HEK293T (cell line): ENCODE data around the gene LY9.

Experiments used
- CTCF ChIA-PET: fragments of 350-600 bp; formaldehyde crosslinking; extraction: SDS; loops from one replicate; lab custom pipeline; 2021; ENCODE audit warnings: antibody characterized with exemption, inconsistent platforms; lab: Yijun Ruan, JAX
- POLR2A ChIA-PET: fragments of 350-600 bp; formaldehyde crosslinking; extraction: SDS; loops from one replicate; lab custom pipeline; 2020; ENCODE audit warnings: antibody characterized with exemption, inconsistent platforms; lab: Yijun Ruan, JAX
- DNase-seq: peaks from one replicate; pipeline ENCODE4 v3.0.0; 2012; ENCODE audit warnings: mixed read lengths; ENCODE audit errors: extremely low spot score
- ARNT ChIP-seq: fragments of 450-650 bp; IDR thresholded peaks from 2 replicates; pipeline ENCODE4 v1.6.1; 2017; ENCODE audit warnings: mild to moderate bottlenecking
- BHLHE40 ChIP-seq: fragments of 450-650 bp; IDR thresholded peaks from 2 replicates; pipeline ENCODE4 v1.6.1; 2016; ENCODE audit warnings: mild to moderate bottlenecking, moderate library complexity, borderline replicate concordance
- CTBP1 ChIP-seq: fragments of 450-650 bp; IDR thresholded peaks from 2 replicates; pipeline ENCODE4 v1.6.1; 2016; ENCODE audit warnings: borderline replicate concordance
- ELF4 ChIP-seq: fragments of 450-650 bp; IDR thresholded peaks from 2 replicates; pipeline ENCODE4 v1.6.1; 2017; ENCODE audit warnings: antibody characterized with exemption
- FOXA1 ChIP-seq: fragments of 450-650 bp; IDR thresholded peaks from 2 replicates; pipeline ENCODE4 v1.6.1; 2016; ENCODE audit warnings: mild to moderate bottlenecking
- FOXK2 ChIP-seq: fragments of 450-650 bp; IDR thresholded peaks from 2 replicates; pipeline ENCODE4 v1.6.1; 2016; ENCODE audit warnings: mild to moderate bottlenecking
- FOXM1 ChIP-seq: fragments of 450-650 bp; IDR thresholded peaks from 2 replicates; pipeline ENCODE4 v1.6.1; 2017; ENCODE audit warnings: mild to moderate bottlenecking, borderline replicate concordance
- HDGF ChIP-seq: fragments of 450-650 bp; IDR thresholded peaks from 2 replicates; pipeline ENCODE4 v1.6.1; 2017; ENCODE audit warnings: antibody characterized with exemption, borderline replicate concordance
- L3MBTL2 ChIP-seq: fragments of 450-650 bp; conservative IDR thresholded peaks from 2 replicates; pipeline ENCODE4 v1.6.1; 2016; ENCODE audit warnings: mild to moderate bottlenecking
- LEF1 ChIP-seq: fragments of 450-650 bp; IDR thresholded peaks from 2 replicates; pipeline ENCODE4 v1.6.1; 2017; ENCODE audit warnings: mild to moderate bottlenecking, borderline replicate concordance
- NFRKB ChIP-seq: fragments of 450-650 bp; IDR thresholded peaks from 2 replicates; pipeline ENCODE4 v1.6.1; 2016; ENCODE audit warnings: mild to moderate bottlenecking, moderate library complexity
- SP1 ChIP-seq: fragments of 450-650 bp; IDR thresholded peaks from 2 replicates; pipeline ENCODE4 v1.6.1; 2017
- SUZ12 ChIP-seq: fragments of 450-650 bp; IDR thresholded peaks from 2 replicates; pipeline ENCODE4 v1.6.1; 2016; ENCODE audit warnings: mild to moderate bottlenecking
- TARDBP ChIP-seq: fragments of 450-650 bp; IDR thresholded peaks from 2 replicates; pipeline ENCODE4 v1.6.1; 2016
- ZNF384 ChIP-seq: fragments of 450-650 bp; IDR thresholded peaks from 2 replicates; pipeline ENCODE4 v1.6.1; 2016
- TF ChIP-seq, protein P1 (sequence below): fragments of 450-650 bp; IDR thresholded peaks from 2 replicates; pipeline ENCODE4 v1.6.1; 2016

Gene LY9

DNA sequence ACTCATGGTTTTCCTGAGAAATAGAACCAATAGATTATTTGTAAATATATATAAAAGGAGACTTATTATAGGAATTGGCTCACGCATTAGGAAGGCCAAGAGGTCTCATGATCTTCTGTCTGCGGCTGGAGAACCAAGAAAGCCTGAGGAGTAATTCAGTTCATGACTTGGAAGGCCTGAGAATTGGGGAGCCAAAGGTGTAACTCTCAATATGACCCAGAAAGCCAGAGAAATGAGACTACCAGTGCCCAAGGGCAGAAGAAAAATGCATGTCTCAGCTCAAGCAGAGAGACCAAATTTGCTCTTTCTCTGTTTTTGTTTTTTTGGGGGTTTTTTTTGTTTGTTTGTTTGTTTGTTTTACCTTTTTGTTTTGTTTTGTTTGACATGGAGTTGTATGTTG is 37.5 kb upstream of the LY9 start:
- ChIA-PET POLR2A (no interaction called here), CTCF (no interaction called here)
- DNase-seq: no peak
- TF ChIP-seq ZNF384 (no peak), ELF4 (no peak), FOXK2 (no peak), BHLHE40 (no peak), L3MBTL2 (no peak), CTBP1 (no peak), HDGF (no peak), TARDBP (no peak), NFRKB (no peak), FOXM1 (no peak), SP1 (no peak)
- TF ChIP-seq, protein P1, sequence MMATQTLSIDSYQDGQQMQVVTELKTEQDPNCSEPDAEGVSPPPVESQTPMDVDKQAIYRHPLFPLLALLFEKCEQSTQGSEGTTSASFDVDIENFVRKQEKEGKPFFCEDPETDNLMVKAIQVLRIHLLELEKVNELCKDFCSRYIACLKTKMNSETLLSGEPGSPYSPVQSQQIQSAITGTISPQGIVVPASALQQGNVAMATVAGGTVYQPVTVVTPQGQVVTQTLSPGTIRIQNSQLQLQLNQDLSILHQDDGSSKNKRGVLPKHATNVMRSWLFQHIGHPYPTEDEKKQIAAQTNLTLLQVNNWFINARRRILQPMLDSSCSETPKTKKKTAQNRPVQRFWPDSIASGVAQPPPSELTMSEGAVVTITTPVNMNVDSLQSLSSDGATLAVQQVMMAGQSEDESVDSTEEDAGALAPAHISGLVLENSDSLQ: no peak

GRCh38 chr1:160759740-160760139 is 36.2 kb upstream of the LY9 start:
- ChIA-PET CTCF (no interaction called here), POLR2A (interaction anchor here (0.8 kb wide), 1 partner anchor 15 kb away, joined by 3 read pairs; no protein-coding TSS in a partner anchor)
- no peak for TF ChIP-seq ELF4
- TF ChIP-seq NFRKB: no peak
- TF ChIP-seq, protein P1: no peak
- no peak for TF ChIP-seq HDGF
- TF ChIP-seq L3MBTL2: no peak
- no peak for TF ChIP-seq SUZ12
- TF ChIP-seq FOXA1: no peak
- no peak for TF ChIP-seq FOXK2
- no peak for TF ChIP-seq ZNF384
- no peak for TF ChIP-seq BHLHE40
- TF ChIP-seq CTBP1: no peak
- no peak for TF ChIP-seq ARNT
- DNase-seq: no peak

DNA sequence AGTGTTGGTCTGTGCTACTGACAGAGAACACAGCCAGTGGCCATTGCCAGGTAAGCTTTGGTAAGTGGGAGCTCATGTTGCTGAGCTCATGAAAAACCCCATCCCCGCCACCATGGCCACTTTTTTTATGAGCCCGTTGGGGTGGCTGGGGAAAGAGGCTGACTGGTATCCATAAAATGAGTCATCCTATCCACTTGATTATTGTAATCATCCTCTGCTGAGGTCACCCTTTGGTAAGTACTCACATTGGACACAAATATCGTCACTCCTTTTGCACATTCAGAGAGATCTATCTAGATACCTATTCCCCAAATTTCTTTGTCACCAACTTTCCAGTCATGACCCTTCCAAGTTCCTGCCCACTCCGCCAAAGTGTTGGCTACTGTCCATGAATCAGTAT is 34.9 kb upstream of the LY9 start:
- ChIA-PET POLR2A (no interaction called here), CTCF (no interaction called here)
- no peak for DNase-seq
- TF ChIP-seq SUZ12 (no peak), ARNT (no peak), BHLHE40 (no peak), HDGF (no peak), SP1 (no peak), TARDBP (no peak), CTBP1 (no peak), ZNF384 (no peak)
- TF ChIP-seq, protein P1: no peak

DNA sequence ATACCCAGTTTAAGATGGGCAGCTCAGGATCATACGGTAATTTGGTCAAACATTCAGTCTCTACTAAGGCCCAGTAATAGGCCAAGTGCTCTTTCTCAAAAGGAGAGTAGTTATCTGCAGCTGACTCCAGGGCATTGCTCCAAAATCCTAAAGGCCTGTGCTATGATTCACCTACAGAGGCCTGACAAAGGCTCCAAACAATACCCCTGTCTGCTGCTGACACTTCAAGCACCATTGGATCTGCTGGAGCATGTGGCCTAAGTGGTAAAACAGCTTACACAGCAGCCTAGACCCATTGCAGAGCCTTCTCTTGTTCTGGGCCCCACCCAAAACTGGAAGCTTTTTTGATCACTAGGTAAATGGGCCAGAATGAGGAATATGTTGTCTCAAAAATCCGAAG is 34.1 kb upstream of the LY9 start:
- no peak for DNase-seq
- ChIA-PET CTCF (interaction anchor here (0.6 kb wide), 1 partner anchor 336 kb away, joined by 3 read pairs; the partner anchor contains the start of gene KLHDC9), POLR2A (no interaction called here)
- TF ChIP-seq FOXK2: no peak
- TF ChIP-seq CTBP1: no peak
- TF ChIP-seq FOXM1: no peak
- no peak for TF ChIP-seq SUZ12
- no peak for TF ChIP-seq ZNF384
- TF ChIP-seq TARDBP: no peak
- TF ChIP-seq L3MBTL2: no peak
- no peak for TF ChIP-seq ELF4
- TF ChIP-seq, protein P1: no peak
- TF ChIP-seq ARNT: no peak
- no peak for TF ChIP-seq HDGF
- TF ChIP-seq LEF1: no peak
- TF ChIP-seq SP1: no peak

GRCh38 chr1:160763993-160764392 is 32.0 kb upstream of the LY9 start:
- DNase-seq: no peak
- CTCF ChIA-PET: interaction anchor here (1.0 kb wide), 1 partner anchor 14 kb away, joined by 4 read pairs; no protein-coding TSS in a partner anchor
- TF ChIP-seq BHLHE40 (no peak), SP1 (no peak), NFRKB (no peak), LEF1 (no peak), ARNT (no peak), SUZ12 (no peak), FOXK2 (no peak), CTBP1 (no peak), FOXM1 (no peak), ELF4 (no peak), ZNF384 (no peak), TARDBP (no peak), L3MBTL2 (no peak), FOXA1 (no peak), HDGF (no peak)
- TF ChIP-seq, protein P1: no peak
- POLR2A ChIA-PET: no interaction called here
